HL-60 (cell line): Measurements from ENCODE around the gene COA5.

ENCODE experiments used
- GABPA ChIP-seq: IDR thresholded peaks from 2 replicates; pipeline ENCODE4 v1.6.1; 2012; ENCODE audit warnings: low read depth
- POLR2AphosphoS5 ChIP-seq: IDR thresholded peaks from 2 replicates; pipeline ENCODE4 v1.6.1; 2012; ENCODE audit warnings: low read depth
- SPI1 ChIP-seq: IDR thresholded peaks from 2 replicates; pipeline ENCODE4 v1.6.1; 2012; ENCODE audit warnings: low read depth, mild to moderate bottlenecking, borderline replicate concordance
- TF ChIP-seq, protein P1 (sequence below): IDR thresholded peaks from one replicate; pipeline ENCODE4 v1.5.1; 2011; ENCODE audit warnings: low read length, control low read depth, inconsistent platforms; ENCODE audit not compliant: insufficient read depth
- TF ChIP-seq, protein P2 (sequence below): IDR thresholded peaks from 2 replicates; pipeline ENCODE4 v1.6.1; 2012; ENCODE audit warnings: low read depth; ENCODE audit not compliant: insufficient replicate concordance

DNA sequence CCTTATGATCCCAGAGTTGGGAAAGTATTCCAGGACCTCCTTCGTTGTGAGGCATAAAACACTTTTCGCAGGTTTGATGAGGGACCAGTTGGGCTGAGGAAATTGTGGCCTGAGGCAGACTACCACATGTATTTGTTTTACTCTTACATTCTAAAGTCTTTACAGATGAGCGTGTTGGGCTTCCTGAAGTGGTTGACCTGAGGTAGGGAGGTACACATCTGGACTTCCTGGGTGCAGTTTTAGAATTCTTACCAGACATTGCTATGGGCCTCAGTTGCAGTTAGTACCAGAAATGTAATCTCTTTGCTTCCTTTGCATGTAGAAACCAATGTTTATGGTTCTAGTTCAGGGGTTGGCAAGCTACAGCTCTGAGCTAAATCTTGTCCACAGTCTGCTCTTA lies 48.7 kb downstream of the COA5 start:
- no peak for TF ChIP-seq POLR2AphosphoS5
- TF ChIP-seq, protein P1, sequence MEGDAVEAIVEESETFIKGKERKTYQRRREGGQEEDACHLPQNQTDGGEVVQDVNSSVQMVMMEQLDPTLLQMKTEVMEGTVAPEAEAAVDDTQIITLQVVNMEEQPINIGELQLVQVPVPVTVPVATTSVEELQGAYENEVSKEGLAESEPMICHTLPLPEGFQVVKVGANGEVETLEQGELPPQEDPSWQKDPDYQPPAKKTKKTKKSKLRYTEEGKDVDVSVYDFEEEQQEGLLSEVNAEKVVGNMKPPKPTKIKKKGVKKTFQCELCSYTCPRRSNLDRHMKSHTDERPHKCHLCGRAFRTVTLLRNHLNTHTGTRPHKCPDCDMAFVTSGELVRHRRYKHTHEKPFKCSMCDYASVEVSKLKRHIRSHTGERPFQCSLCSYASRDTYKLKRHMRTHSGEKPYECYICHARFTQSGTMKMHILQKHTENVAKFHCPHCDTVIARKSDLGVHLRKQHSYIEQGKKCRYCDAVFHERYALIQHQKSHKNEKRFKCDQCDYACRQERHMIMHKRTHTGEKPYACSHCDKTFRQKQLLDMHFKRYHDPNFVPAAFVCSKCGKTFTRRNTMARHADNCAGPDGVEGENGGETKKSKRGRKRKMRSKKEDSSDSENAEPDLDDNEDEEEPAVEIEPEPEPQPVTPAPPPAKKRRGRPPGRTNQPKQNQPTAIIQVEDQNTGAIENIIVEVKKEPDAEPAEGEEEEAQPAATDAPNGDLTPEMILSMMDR = no peak
- no peak for TF ChIP-seq GABPA
- TF ChIP-seq SPI1 = no peak
- TF ChIP-seq, protein P2, sequence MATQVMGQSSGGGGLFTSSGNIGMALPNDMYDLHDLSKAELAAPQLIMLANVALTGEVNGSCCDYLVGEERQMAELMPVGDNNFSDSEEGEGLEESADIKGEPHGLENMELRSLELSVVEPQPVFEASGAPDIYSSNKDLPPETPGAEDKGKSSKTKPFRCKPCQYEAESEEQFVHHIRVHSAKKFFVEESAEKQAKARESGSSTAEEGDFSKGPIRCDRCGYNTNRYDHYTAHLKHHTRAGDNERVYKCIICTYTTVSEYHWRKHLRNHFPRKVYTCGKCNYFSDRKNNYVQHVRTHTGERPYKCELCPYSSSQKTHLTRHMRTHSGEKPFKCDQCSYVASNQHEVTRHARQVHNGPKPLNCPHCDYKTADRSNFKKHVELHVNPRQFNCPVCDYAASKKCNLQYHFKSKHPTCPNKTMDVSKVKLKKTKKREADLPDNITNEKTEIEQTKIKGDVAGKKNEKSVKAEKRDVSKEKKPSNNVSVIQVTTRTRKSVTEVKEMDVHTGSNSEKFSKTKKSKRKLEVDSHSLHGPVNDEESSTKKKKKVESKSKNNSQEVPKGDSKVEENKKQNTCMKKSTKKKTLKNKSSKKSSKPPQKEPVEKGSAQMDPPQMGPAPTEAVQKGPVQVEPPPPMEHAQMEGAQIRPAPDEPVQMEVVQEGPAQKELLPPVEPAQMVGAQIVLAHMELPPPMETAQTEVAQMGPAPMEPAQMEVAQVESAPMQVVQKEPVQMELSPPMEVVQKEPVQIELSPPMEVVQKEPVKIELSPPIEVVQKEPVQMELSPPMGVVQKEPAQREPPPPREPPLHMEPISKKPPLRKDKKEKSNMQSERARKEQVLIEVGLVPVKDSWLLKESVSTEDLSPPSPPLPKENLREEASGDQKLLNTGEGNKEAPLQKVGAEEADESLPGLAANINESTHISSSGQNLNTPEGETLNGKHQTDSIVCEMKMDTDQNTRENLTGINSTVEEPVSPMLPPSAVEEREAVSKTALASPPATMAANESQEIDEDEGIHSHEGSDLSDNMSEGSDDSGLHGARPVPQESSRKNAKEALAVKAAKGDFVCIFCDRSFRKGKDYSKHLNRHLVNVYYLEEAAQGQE = no peak
